HCT116 (cell line): ENCODE data around the gene SLC17A2. TPM values are rescaled to one million over a fixed set of nuclear protein-coding genes. Genes with fewer than 3 reads are reported as not detected.

ENCODE experiments used
- ATAC-seq: fragments of 200-7000 bp; cut with Tn5 transposase; 2 replicates; pipeline ENCODE4 v1.9.1; 2020; ENCODE audit warnings: mild to moderate bottlenecking, moderate library complexity
- BruUV-seq: library from RNA; stranded (reverse); fragments of 400-500 nt; replicated peaks from 2 replicates; lab custom pipeline; 2021; lab: Mats Ljungman, UMichigan
- CTCF ChIA-PET: fragments of 300-600 bp; sonication (Branson Sonifier 250); formaldehyde crosslinking; loops from one replicate; lab custom pipeline; 2021; ENCODE audit warnings: antibody characterized with exemption; lab: Charles Lee
- POLR2A ChIA-PET: fragments of 300-600, 350-600 bp; sonication (Branson Sonifier 250); formaldehyde crosslinking; loops from one replicate; lab custom pipeline; 2021; ENCODE audit warnings: antibody characterized with exemption; lab: Charles Lee
- RAD21 ChIA-PET, 2 experiments: fragments of 300-600 bp; sonication (Branson Sonifier 250); formaldehyde crosslinking; loops; one replicate each; lab custom pipeline; 2023; ENCODE audit warnings: low total read pairs in 2 of 2; ENCODE audit not compliant: uncharacterized antibody in 2 of 2, unreplicated experiment in 2 of 2, low non-redundant PET in 1 of 2; lab: Charles Lee
- DNase-seq: peaks from one replicate; pipeline ENCODE4 v3.0.0-alpha.2; 2010; ENCODE audit warnings: low read depth, low spot score
- H2AFZ ChIP-seq: fragments of 200-600 bp; shearing (Covaris generic), sonication (generic); 2 replicates; pipeline ENCODE4 v1.6.1; 2017; ENCODE audit warnings: low read depth, mixed run types, mixed read lengths, antibody characterized with exemption, low read length; ENCODE audit not compliant: poor library complexity, severe bottlenecking
- H3K27ac ChIP-seq: 2 replicates; pipeline ENCODE4 v1.5.1; 2012; ENCODE audit warnings: low read depth, low read length
- H3K27me3 ChIP-seq: fragments of 200-600 bp; sonication (generic); 2 replicates; pipeline ENCODE4 v1.6.1; 2016; ENCODE audit warnings: mixed run types, low read length, mixed read lengths; ENCODE audit not compliant: insufficient read depth
- H3K36me3 ChIP-seq, 2 experiments: fragments of 200-500 bp in 1 of 2; fragments of 200-600 bp in 1 of 2; sonication (Bioruptor generic) in 1 of 2; sonication (generic) in 1 of 2; 2 replicates each; pipeline versions ENCODE4 v1.5.1 to v1.6.1; 2014 to 2016; ENCODE audit warnings: low read length in 2 of 2, inconsistent platforms in 1 of 2, mixed read lengths in 1 of 2, mixed run types in 1 of 2; ENCODE audit not compliant: insufficient read depth in 2 of 2, control insufficient read depth in 1 of 2
- H3K4me1 ChIP-seq, 2 experiments: fragments of 200-600 bp in 1 of 2; sonication (generic) in 1 of 2; 2 replicates each; pipeline versions ENCODE4 v1.5.1 to v1.6.1; 2012 to 2017; ENCODE audit warnings: low read length in 2 of 2, inconsistent platforms in 1 of 2, mild to moderate bottlenecking in 1 of 2, mixed read lengths in 1 of 2, mixed run types in 1 of 2, moderate library complexity in 1 of 2; ENCODE audit not compliant: insufficient read depth in 2 of 2, control insufficient read depth in 1 of 2
- H3K4me2 ChIP-seq: fragments of 200-600 bp; sonication (generic); 2 replicates; pipeline ENCODE4 v1.6.1; 2017; ENCODE audit warnings: mixed run types, low read length, mixed read lengths
- H3K4me3 ChIP-seq, 2 experiments: fragments of 200-600 bp in 1 of 2; sonication (generic) in 1 of 2; replicated peaks in 1 of 2; 2 replicates each; pipeline ENCODE4 v1.5.1; 2011 to 2016; ENCODE audit warnings: low read length in 2 of 2, control low read depth in 1 of 2, low read depth in 1 of 2, mild to moderate bottlenecking in 1 of 2, mixed read lengths in 1 of 2, mixed run types in 1 of 2
- H3K79me2 ChIP-seq: fragments of 200-600 bp; sonication (generic); 2 replicates; pipeline ENCODE4 v1.6.1; 2017; ENCODE audit warnings: mild to moderate bottlenecking, mixed run types, low read length, moderate library complexity, mixed read lengths; ENCODE audit not compliant: insufficient read depth
- H3K9ac ChIP-seq: fragments of 200-600 bp; sonication (generic); 2 replicates; pipeline ENCODE4 v1.6.1; 2016; ENCODE audit warnings: low read length, mixed read lengths
- H3K9me2 ChIP-seq: fragments of 200-600 bp; sonication (generic), shearing (Covaris generic); 2 replicates; pipeline ENCODE4 v1.6.1; 2017; ENCODE audit warnings: mixed run types, mild to moderate bottlenecking, moderate library complexity; ENCODE audit not compliant: insufficient read depth
- H3K9me3 ChIP-seq, 2 experiments: fragments of 200-500 bp in 1 of 2; fragments of 200-600 bp in 1 of 2; sonication (Bioruptor generic) in 1 of 2; sonication (generic) in 1 of 2; 2 replicates each; pipeline ENCODE4 v1.6.1; 2014 to 2017; ENCODE audit warnings: low read length in 2 of 2, mixed read lengths in 2 of 2, inconsistent platforms in 1 of 2, low read depth in 1 of 2, mild to moderate bottlenecking in 1 of 2, mixed run types in 1 of 2, moderate library complexity in 1 of 2; ENCODE audit not compliant: control insufficient read depth in 1 of 2, insufficient read depth in 1 of 2
- H4K20me1 ChIP-seq: fragments of 200-600 bp; sonication (generic), shearing (Covaris generic); 2 replicates; pipeline ENCODE4 v1.6.1; 2017; ENCODE audit warnings: mixed run types, mild to moderate bottlenecking, moderate library complexity; ENCODE audit not compliant: insufficient read depth
- CBX3 ChIP-seq: IDR thresholded peaks from 2 replicates; pipeline ENCODE4 v1.6.1; 2012; ENCODE audit warnings: low read depth
- CEBPB ChIP-seq: IDR thresholded peaks from 2 replicates; pipeline ENCODE4 v1.6.1; 2012; ENCODE audit warnings: low read depth
- EZH2 ChIP-seq: fragments of 200-600 bp; sonication (generic); IDR thresholded peaks from 2 replicates; pipeline ENCODE4 v1.6.1; 2017; ENCODE audit warnings: antibody characterized with exemption, mixed run types
- EZH2phosphoT487 ChIP-seq: fragments of 200-600 bp; IDR thresholded peaks from 2 replicates; pipeline ENCODE4 v1.6.1; 2018; ENCODE audit warnings: antibody characterized with exemption, borderline replicate concordance
- FOSL1 ChIP-seq: IDR thresholded peaks from 2 replicates; pipeline ENCODE4 v1.6.1; 2012; ENCODE audit warnings: low read depth
- JUND ChIP-seq: IDR thresholded peaks from 2 replicates; pipeline ENCODE4 v1.6.1; 2012
- RAD21 ChIP-seq: IDR thresholded peaks from 2 replicates; pipeline ENCODE4 v1.6.1; 2012; ENCODE audit warnings: low read depth, mild to moderate bottlenecking
- SP1 ChIP-seq: IDR thresholded peaks from 2 replicates; pipeline ENCODE4 v1.6.1; 2012; ENCODE audit warnings: low read depth
- SRF ChIP-seq: IDR thresholded peaks from 2 replicates; pipeline ENCODE4 v1.6.1; 2012; ENCODE audit warnings: low read depth
- intact Hi-C: fragments of 100-400 bp; cut with micrococcal nuclease; formaldehyde crosslinking; loops from 2 replicates; pipeline ENCODE4 v1.10.0; 2022
- total RNA-seq: library from RNA; stranded (reverse); gene quantifications from one replicate; pipeline ENCODE4 v1.2.1, GENCODE V29; 2021; ENCODE audit not compliant: unreplicated experiment
- TF ChIP-seq, protein P1 (sequence below): IDR thresholded peaks from 2 replicates; pipeline ENCODE4 v1.6.1; 2012
- TF ChIP-seq, protein P2 (sequence below): IDR thresholded peaks from 2 replicates; pipeline ENCODE4 v1.6.1; 2012; ENCODE audit warnings: low read depth

The SLC17A2 gene
- total RNA-seq, 1 experiment from 2014 or later, result not detected

DNA sequence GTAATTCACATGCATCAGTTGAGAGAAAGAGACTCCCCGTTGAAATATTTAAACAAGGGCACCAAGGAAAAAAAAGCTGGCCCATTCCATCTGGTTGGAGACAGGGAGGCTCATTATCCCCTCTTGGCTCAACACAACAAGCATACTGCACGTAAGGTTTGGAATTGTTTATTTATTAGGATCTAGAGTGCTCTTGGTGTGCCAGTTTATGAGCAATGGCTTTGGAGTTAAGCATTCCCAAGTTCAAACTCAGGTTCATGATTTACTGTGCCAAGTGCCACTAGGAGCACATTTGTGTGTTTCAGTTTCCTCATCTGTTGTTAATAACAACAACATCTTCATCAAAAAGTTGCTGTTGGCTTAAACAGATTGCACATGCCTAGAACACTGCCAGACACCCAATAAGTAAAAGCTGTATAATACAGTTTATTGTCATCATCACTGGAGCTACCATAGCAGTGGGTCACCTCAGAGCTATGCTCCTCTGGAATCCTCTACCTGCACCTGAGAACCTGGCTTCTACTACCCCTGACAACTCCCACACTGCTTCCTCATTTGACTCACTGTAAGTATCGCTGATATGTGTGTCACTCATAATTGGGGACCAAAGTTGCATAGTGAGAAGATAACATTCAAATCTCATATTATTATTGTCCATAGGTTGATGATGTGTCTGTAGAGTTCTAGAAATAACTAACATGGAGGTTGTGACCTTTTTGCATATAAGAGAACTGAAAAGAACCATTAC, 61.9 kb downstream of the SLC17A2 start:
- BruUV-seq, result no TSS peak
- Histone ChIP-seq H2AFZ (no peak overlapping the region), H3K36me3 (no peaks in the 10 kb centered on the region), H3K27me3 (no peaks in the 10 kb centered on the region), H3K9me3 (no peaks in the 10 kb centered on the region), H3K79me2 (no peaks in the 10 kb centered on the region), H3K4me2 (no peak overlapping the region), H3K9ac (no peak overlapping the region), H3K9me2 (no peaks in the 10 kb centered on the region), H3K27ac (no peak overlapping the region), H4K20me1 (no peaks in the 10 kb centered on the region), H3K4me1 (no peaks in the 10 kb centered on the region), H3K4me3 (no peak overlapping the region)
- DNase-seq (no peak), ATAC-seq (no peak)
- intact Hi-C loops, result no loop called here
- ChIA-PET RAD21 (no interaction called here), POLR2A (no interaction called here), CTCF (no interaction called here)
- TF ChIP-seq EZH2 (no peak), EZH2phosphoT487 (no peak), JUND (no peak), SP1 (no peak), RAD21 (no peak), CBX3 (no peak), CEBPB (no peak), FOSL1 (no peak), SRF (no peak)
- TF ChIP-seq, protein P1, sequence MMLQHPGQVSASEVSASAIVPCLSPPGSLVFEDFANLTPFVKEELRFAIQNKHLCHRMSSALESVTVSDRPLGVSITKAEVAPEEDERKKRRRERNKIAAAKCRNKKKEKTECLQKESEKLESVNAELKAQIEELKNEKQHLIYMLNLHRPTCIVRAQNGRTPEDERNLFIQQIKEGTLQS, result no peak
- TF ChIP-seq, protein P2, sequence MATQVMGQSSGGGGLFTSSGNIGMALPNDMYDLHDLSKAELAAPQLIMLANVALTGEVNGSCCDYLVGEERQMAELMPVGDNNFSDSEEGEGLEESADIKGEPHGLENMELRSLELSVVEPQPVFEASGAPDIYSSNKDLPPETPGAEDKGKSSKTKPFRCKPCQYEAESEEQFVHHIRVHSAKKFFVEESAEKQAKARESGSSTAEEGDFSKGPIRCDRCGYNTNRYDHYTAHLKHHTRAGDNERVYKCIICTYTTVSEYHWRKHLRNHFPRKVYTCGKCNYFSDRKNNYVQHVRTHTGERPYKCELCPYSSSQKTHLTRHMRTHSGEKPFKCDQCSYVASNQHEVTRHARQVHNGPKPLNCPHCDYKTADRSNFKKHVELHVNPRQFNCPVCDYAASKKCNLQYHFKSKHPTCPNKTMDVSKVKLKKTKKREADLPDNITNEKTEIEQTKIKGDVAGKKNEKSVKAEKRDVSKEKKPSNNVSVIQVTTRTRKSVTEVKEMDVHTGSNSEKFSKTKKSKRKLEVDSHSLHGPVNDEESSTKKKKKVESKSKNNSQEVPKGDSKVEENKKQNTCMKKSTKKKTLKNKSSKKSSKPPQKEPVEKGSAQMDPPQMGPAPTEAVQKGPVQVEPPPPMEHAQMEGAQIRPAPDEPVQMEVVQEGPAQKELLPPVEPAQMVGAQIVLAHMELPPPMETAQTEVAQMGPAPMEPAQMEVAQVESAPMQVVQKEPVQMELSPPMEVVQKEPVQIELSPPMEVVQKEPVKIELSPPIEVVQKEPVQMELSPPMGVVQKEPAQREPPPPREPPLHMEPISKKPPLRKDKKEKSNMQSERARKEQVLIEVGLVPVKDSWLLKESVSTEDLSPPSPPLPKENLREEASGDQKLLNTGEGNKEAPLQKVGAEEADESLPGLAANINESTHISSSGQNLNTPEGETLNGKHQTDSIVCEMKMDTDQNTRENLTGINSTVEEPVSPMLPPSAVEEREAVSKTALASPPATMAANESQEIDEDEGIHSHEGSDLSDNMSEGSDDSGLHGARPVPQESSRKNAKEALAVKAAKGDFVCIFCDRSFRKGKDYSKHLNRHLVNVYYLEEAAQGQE, result no peak
